Common myeloid progenitor, CD34-positive (primary cell): ENCODE measurements around the gene TSTD2.
"Not testable (repeated sequence)": the region's sequence is repeated elsewhere in the genome, so short reads cannot be mapped to it uniquely, and the experiment has no call there.

Source experiments
- CTCF ChIA-PET: fragments of 350-600 bp; sonication (Branson Sonifier 250); formaldehyde crosslinking; loops from one replicate; lab custom pipeline; 2021; ENCODE audit warnings: antibody characterized with exemption; lab: Charles Lee
- POLR2A ChIA-PET: fragments of 350-600 bp; sonication (Branson Sonifier 250); formaldehyde crosslinking; loops from one replicate; lab custom pipeline; 2021; ENCODE audit warnings: antibody characterized with exemption; lab: Charles Lee
- DNase-seq, 3 donors: peaks; one replicate each; pipeline versions ENCODE4 v3.0.0 to v3.0.0-alpha.2; 2013
- H3K27ac ChIP-seq, 2 experiments: 1 replicate in 1 of 2; 2 replicates in 1 of 2; pipeline ENCODE4 v1.7.0; 2013; ENCODE audit warnings: inconsistent platforms in 2 of 2, low read length in 2 of 2, mild to moderate bottlenecking in 2 of 2, low read depth in 1 of 2, moderate library complexity in 1 of 2; ENCODE audit not compliant: severe bottlenecking in 2 of 2, insufficient read depth in 1 of 2, poor library complexity in 1 of 2
- H3K27me3 ChIP-seq, 5 experiments: replicated peaks in 2 of 5; 1 replicate in 3 of 5; 2 replicates in 2 of 5; pipeline versions ENCODE4 v1.6.1 to v1.7.0; 2013; ENCODE audit warnings: low read length in 4 of 5, mild to moderate bottlenecking in 2 of 5, moderate library complexity in 2 of 5, inconsistent platforms in 1 of 5; ENCODE audit not compliant: insufficient read depth in 5 of 5, control insufficient read depth in 4 of 5
- H3K36me3 ChIP-seq, 4 experiments: 1 replicate in 2 of 4; 2 replicates in 2 of 4; pipeline versions ENCODE4 v1.6.1 to v1.7.0; 2013; ENCODE audit warnings: low read length in 3 of 4, control low read depth in 1 of 4, mild to moderate bottlenecking in 1 of 4; ENCODE audit not compliant: control insufficient read depth in 4 of 4, insufficient read depth in 4 of 4
- H3K4me1 ChIP-seq, 4 experiments: 1 replicate in 3 of 4; 2 replicates in 1 of 4; pipeline versions ENCODE4 v1.6.1 to v1.7.1; 2013; ENCODE audit warnings: low read length in 3 of 4, mild to moderate bottlenecking in 3 of 4, control low read depth in 1 of 4, inconsistent platforms in 1 of 4, moderate library complexity in 1 of 4; ENCODE audit not compliant: control insufficient read depth in 4 of 4, insufficient read depth in 4 of 4; ENCODE audit errors: control extremely low read depth in 1 of 4
- H3K4me3 ChIP-seq, 7 experiments: 1 replicate in 4 of 7; 2 replicates in 3 of 7; pipeline versions ENCODE4 v1.5.1 to v1.7.0; 2013; ENCODE audit warnings: mild to moderate bottlenecking in 7 of 7, low read length in 6 of 7, moderate library complexity in 6 of 7, inconsistent platforms in 2 of 7, low read depth in 2 of 7, control low read depth in 1 of 7; ENCODE audit not compliant: insufficient read depth in 4 of 7, control insufficient read depth in 1 of 7; ENCODE audit errors: extremely low read depth in 1 of 7
- H3K9me3 ChIP-seq, 5 experiments: 1 replicate in 4 of 5; 2 replicates in 1 of 5; pipeline versions ENCODE4 v1.6.1 to v1.7.1; 2013; ENCODE audit warnings: low read length in 4 of 5, mild to moderate bottlenecking in 2 of 5, inconsistent platforms in 1 of 5, low read depth in 1 of 5, moderate library complexity in 1 of 5; ENCODE audit not compliant: control insufficient read depth in 4 of 5, insufficient read depth in 2 of 5; ENCODE audit errors: control extremely low read depth in 1 of 5
- WGBS: methylation state at CpG from one replicate; pipeline ENCODE4 v1.1.5; 2013; ENCODE audit not compliant: insufficient coverage; 5-methylcytosine and 5-hydroxymethylcytosine counted together

TSTD2 gene

GRCh38 chr9:97581590-97581989, 51.6 kb downstream of the TSTD2 start:
- H3K27me3 ChIP-seq, H3K27ac ChIP-seq, H3K4me3 ChIP-seq, CTCF ChIA-PET, DNase-seq, H3K36me3 ChIP-seq, H3K9me3 ChIP-seq, POLR2A ChIA-PET, H3K4me1 ChIP-seq: not testable (repeated sequence)
- no CpG with 5 or more reads among the region's 3 CpGs for WGBS

DNA sequence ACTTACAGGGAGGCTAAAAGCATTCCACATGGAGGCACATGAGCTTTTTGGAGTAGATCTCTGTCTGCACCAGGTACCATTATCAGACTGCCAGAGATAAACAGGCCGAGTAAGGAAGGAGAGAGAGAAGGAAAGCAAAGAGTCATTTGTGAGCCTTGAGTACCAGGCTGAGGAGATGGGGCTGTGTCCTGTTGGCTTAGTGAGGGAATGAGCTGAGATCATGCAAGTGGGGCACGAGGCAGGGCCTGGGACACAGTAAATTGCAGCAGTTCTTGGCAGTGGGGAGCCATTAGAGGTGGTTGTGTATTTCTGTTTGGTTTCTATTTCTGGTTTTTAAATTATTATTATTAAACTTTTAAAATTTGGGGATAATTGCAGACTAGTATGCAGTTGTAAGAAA, 53.3 kb downstream of the TSTD2 start:
- Histone ChIP-seq H3K9me3 (no peaks in the 10 kb centered on the region), H3K4me3 (no peak overlapping the region), H3K36me3 (no peaks in the 10 kb centered on the region), H3K27ac (no peak overlapping the region), H3K27me3 (peaks cover 0 to 2% (median 0%) of the 10 kb centered on the region in 5 experiments), H3K4me1 (peaks cover 0 to 11% (median 7%) of the 10 kb centered on the region in 4 experiments)
- CTCF ChIA-PET, result interaction anchor here (1.0 to 1.7 kb wide), 2 partner anchors 15 to 19 kb away, joined by 3 to 7 read pairs; no protein-coding TSS in a partner anchor
- 94% methylated on average over 2 of the region's 2 CpGs for WGBS
- no peak for DNase-seq
- POLR2A ChIA-PET, result no interaction called here

GRCh38 chr9:97578846-97579245, 54.3 kb downstream of the TSTD2 start:
- H3K4me3 ChIP-seq, result no peak overlapping the region
- peaks cover 0 to 2% (median 0%) of the 10 kb centered on the region in 5 experiments for H3K27me3 ChIP-seq
- no peak for DNase-seq
- peaks cover 0 to 13% (median 7%) of the 10 kb centered on the region in 4 experiments for H3K4me1 ChIP-seq
- H3K9me3 ChIP-seq, result no peaks in the 10 kb centered on the region
- ChIA-PET CTCF (interaction anchor here (1.7 kb wide), 1 partner anchor 20 kb away, joined by 7 read pairs; no protein-coding TSS in a partner anchor), POLR2A (no interaction called here)
- H3K27ac ChIP-seq, result no peak overlapping the region
- no peaks in the 10 kb centered on the region for H3K36me3 ChIP-seq
- WGBS, result 95% methylated on average over 5 of the region's 5 CpGs

DNA sequence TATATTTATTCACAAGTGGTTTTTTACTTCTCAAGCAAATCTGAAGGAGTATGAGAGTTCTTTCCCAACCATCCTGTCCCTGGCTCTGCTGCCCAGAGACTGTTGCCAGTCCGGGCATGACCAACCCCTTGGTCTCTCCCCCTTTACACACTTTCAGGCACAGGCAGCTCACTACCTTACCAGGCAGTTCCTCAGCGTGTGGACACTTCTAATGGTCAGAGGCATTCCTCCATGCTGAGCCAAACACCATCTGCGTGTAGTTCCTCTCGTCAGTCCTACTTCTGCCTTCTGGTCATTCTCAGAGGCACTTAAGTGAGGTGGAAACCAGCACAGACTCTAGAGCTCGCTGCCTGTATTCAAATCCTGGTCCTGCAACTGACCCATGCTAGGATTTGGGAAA, 56.1 kb downstream of the TSTD2 start:
- ChIA-PET POLR2A (no interaction called here), CTCF (interaction anchor here (1.2 to 1.5 kb wide), 2 partner anchors 21 to 37 kb away, joined by 3 read pairs; no protein-coding TSS in a partner anchor)
- H3K27ac ChIP-seq, result no peak overlapping the region
- WGBS, result 92% methylated on average over 4 of the region's 5 CpGs
- no peaks in the 10 kb centered on the region for H3K36me3 ChIP-seq
- DNase-seq, result no peak
- no peaks in the 10 kb centered on the region for H3K9me3 ChIP-seq
- H3K4me3 ChIP-seq, result no peak overlapping the region
- peaks cover 0 to 2% (median 0%) of the 10 kb centered on the region in 5 experiments for H3K27me3 ChIP-seq
- H3K4me1 ChIP-seq, result peaks cover 0 to 13% (median 7%) of the 10 kb centered on the region in 4 experiments

- H3K4me3 ChIP-seq, result peak overlapping the region in 5 of 7 experiments; percentile 16 to 61 (median 46)
- no peak overlapping the region for H3K27ac ChIP-seq
- no peaks in the 10 kb centered on the region for H3K9me3 ChIP-seq
- H3K36me3 ChIP-seq, result no peaks in the 10 kb centered on the region
- CTCF ChIA-PET, result interaction anchor here (1.2 kb wide), 1 partner anchor 38 kb away, joined by 3 read pairs; no protein-coding TSS in a partner anchor
- H3K27me3 ChIP-seq, result peaks cover 0 to 2% (median 0%) of the 10 kb centered on the region in 5 experiments
- WGBS, result 64% methylated on average over 4 of the region's 11 CpGs
- DNase-seq, result peak in 2 of 3 donors; percentile 66 to 67
- POLR2A ChIA-PET, result no interaction called here
- H3K4me1 ChIP-seq, result peaks cover 0 to 13% (median 7%) of the 10 kb centered on the region in 4 experiments
Observed at GRCh38 chr9:97575673-97576200, 57.4 kb downstream of the TSTD2 start.

- H3K4me1 ChIP-seq, result peaks cover 0 to 13% (median 7%) of the 10 kb centered on the region in 4 experiments
- H3K9me3 ChIP-seq, H3K27me3 ChIP-seq, POLR2A ChIA-PET, H3K36me3 ChIP-seq, H3K27ac ChIP-seq: not testable (repeated sequence)
- peak overlapping the region in 5 of 7 experiments; percentile 16 to 61 (median 46) for H3K4me3 ChIP-seq
- WGBS, result 63% methylated on average over 7 of the region's 21 CpGs
- DNase-seq, result peak; percentile 32 to 80 (median 75)
- CTCF ChIA-PET, result interaction anchor here (1.2 kb wide), 1 partner anchor 38 kb away, joined by 3 read pairs; no protein-coding TSS in a partner anchor
Observed at GRCh38 chr9:97574921-97575672, 58.1 kb downstream of the TSTD2 start.

DNA sequence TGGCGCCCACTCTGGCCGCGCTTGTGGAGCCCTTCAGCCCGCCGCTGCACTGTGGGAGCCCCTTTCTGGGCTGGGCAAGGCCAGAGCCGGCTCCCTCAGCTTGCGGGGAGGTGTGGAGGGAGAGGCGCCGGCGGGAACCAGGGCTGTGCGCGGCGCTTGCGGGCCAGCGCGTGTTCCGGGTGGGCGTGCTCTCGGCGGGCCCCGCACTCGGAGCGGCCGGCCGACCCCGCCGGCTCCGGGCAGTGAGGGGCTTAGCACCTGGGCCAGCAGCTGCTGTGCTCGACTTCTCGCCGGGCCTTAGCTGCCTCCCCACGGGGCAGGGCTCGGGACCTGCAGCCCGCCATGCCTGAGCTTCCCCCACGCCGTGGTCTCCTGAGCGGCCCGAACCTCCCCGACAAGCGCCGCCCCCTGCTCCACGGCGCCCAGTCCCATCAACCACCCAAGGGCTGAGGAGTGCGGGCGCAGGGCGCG, 59.0 kb downstream of the TSTD2 start:
- 99% methylated on average over 26 of the region's 47 CpGs for WGBS
- peaks cover 0 to 13% (median 7%) of the 10 kb centered on the region in 4 experiments for H3K4me1 ChIP-seq
- H3K27ac ChIP-seq, H3K36me3 ChIP-seq, POLR2A ChIA-PET, CTCF ChIA-PET, H3K4me3 ChIP-seq, H3K27me3 ChIP-seq, H3K9me3 ChIP-seq, DNase-seq: not testable (repeated sequence)
